ENCODE measurements around the gene EEFSEC. TPM values are rescaled to one million over a fixed set of nuclear protein-coding genes. Genes with fewer than 3 reads are reported as not detected.
A peak's percentile ranks its signal among the peaks of the same experiment; 100 is the strongest.

EEFSEC gene
- total RNA-seq, 1 experiment from 2014 or later = 14.6 TPM

GRCh38 chr3:128247666-128248409 lies 94.6 kb downstream of the EEFSEC start:
- DNase-seq (ENCODE audit: unreplicated experiment) = no peak
- peaks cover 7% of the 10 kb centered on the region for H3K9me3 Mint-ChIP-seq (ENCODE audit: unreplicated experiment)
- BruUV-seq (replicated peaks) = no TSS peak
- H3K27ac Mint-ChIP-seq (ENCODE audit: low read depth, unreplicated experiment) = no peak overlapping the region
- no peak overlapping the region for H3K4me3 Mint-ChIP-seq (ENCODE audit: unreplicated experiment)
- H3K4me1 Mint-ChIP-seq (ENCODE audit: insufficient read depth, unreplicated experiment) = no peaks in the 10 kb centered on the region
- intact Hi-C loops (cut with micrococcal nuclease) = no loop called here
- CTCF ChIA-PET = no interaction called here
- no peak for TF ChIP-seq CTCF (IDR thresholded peaks at IDR 0.05; ENCODE audit: unreplicated experiment)
- H3K27me3 Mint-ChIP-seq (ENCODE audit: insufficient read depth, unreplicated experiment) = no peaks in the 10 kb centered on the region
- H3K36me3 Mint-ChIP-seq (ENCODE audit: insufficient read depth, unreplicated experiment) = peaks cover 15% of the 10 kb centered on the region
- POLR2A ChIA-PET = interaction anchor here (0.5 kb wide), 1 partner anchor 18 kb away, joined by 3 read pairs; no protein-coding TSS in a partner anchor

- no TSS peak for BruUV-seq (replicated peaks)
- H3K4me3 Mint-ChIP-seq (ENCODE audit: unreplicated experiment) = no peak overlapping the region
- peaks cover 7% of the 10 kb centered on the region for H3K9me3 Mint-ChIP-seq (ENCODE audit: unreplicated experiment)
- no peaks in the 10 kb centered on the region for H3K4me1 Mint-ChIP-seq (ENCODE audit: insufficient read depth, unreplicated experiment)
- H3K36me3 Mint-ChIP-seq (ENCODE audit: insufficient read depth, unreplicated experiment) = peaks cover 21% of the 10 kb centered on the region
- no peak for TF ChIP-seq CTCF (IDR thresholded peaks at IDR 0.05; ENCODE audit: unreplicated experiment)
- POLR2A ChIA-PET = no interaction called here
- H3K27me3 Mint-ChIP-seq (ENCODE audit: insufficient read depth, unreplicated experiment) = no peaks in the 10 kb centered on the region
- CTCF ChIA-PET = no interaction called here
- H3K27ac Mint-ChIP-seq (ENCODE audit: low read depth, unreplicated experiment) = no peak overlapping the region
- DNase-seq (ENCODE audit: unreplicated experiment) = no peak
- intact Hi-C loops (cut with micrococcal nuclease) = no loop called here
Observed at GRCh38 chr3:128252083-128252482, 98.8 kb downstream of the EEFSEC start.

- Mint-ChIP-seq H3K36me3 (ENCODE audit: insufficient read depth, unreplicated experiment) (peaks cover 20% of the 10 kb centered on the region), H3K4me1 (ENCODE audit: insufficient read depth, unreplicated experiment) (no peaks in the 10 kb centered on the region), H3K9me3 (ENCODE audit: unreplicated experiment) (peaks cover 7% of the 10 kb centered on the region), H3K27ac (ENCODE audit: low read depth, unreplicated experiment) (no peak overlapping the region), H3K27me3 (ENCODE audit: insufficient read depth, unreplicated experiment) (no peaks in the 10 kb centered on the region), H3K4me3 (ENCODE audit: unreplicated experiment) (no peak overlapping the region)
- ChIA-PET CTCF (interaction anchor here (0.6 to 1.1 kb wide), 2 partner anchors 27 to 297 kb away, joined by 3 to 6 read pairs; no protein-coding TSS in a partner anchor), POLR2A (no interaction called here)
- no peak for TF ChIP-seq CTCF (IDR thresholded peaks at IDR 0.05; ENCODE audit: unreplicated experiment)
- no peak for DNase-seq (ENCODE audit: unreplicated experiment)
- intact Hi-C loops (cut with micrococcal nuclease) = no loop called here
- no TSS peak for BruUV-seq (replicated peaks)
Observed at GRCh38 chr3:128253150-128253549, 99.9 kb downstream of the EEFSEC start.

GRCh38 chr3:128254066-128254590 lies 100.8 kb downstream of the EEFSEC start:
- TF ChIP-seq CTCF (IDR thresholded peaks at IDR 0.05; ENCODE audit: unreplicated experiment) = no peak
- ChIA-PET CTCF (interaction anchor here (0.8 to 1.1 kb wide), 2 partner anchors 28 to 541 kb away, joined by 3 to 6 read pairs; no protein-coding TSS in a partner anchor), POLR2A (no interaction called here)
- peaks cover 19% of the 10 kb centered on the region for H3K36me3 Mint-ChIP-seq (ENCODE audit: insufficient read depth, unreplicated experiment)
- DNase-seq (ENCODE audit: unreplicated experiment) = no peak
- H3K27me3 Mint-ChIP-seq (ENCODE audit: insufficient read depth, unreplicated experiment) = no peaks in the 10 kb centered on the region
- H3K27ac Mint-ChIP-seq (ENCODE audit: low read depth, unreplicated experiment) = peak overlapping the region; percentile 76
- intact Hi-C loops (cut with micrococcal nuclease) = no loop called here
- H3K4me3 Mint-ChIP-seq (ENCODE audit: unreplicated experiment) = no peak overlapping the region
- no peaks in the 10 kb centered on the region for H3K4me1 Mint-ChIP-seq (ENCODE audit: insufficient read depth, unreplicated experiment)
- H3K9me3 Mint-ChIP-seq (ENCODE audit: unreplicated experiment) = peaks cover 7% of the 10 kb centered on the region
- no TSS peak for BruUV-seq (replicated peaks)

All from MCF 10A (cell line).